ENCODE results near the gene NMNAT2. TPM values are rescaled to one million over a fixed set of nuclear protein-coding genes. Genes with fewer than 3 reads are reported as not detected.
A peak's percentile ranks its signal among the peaks of the same experiment; 100 is the strongest.

NMNAT2 gene
- total and polyA plus RNA-seq, 2 donors, result 0.23 to 0.28 TPM

DNA sequence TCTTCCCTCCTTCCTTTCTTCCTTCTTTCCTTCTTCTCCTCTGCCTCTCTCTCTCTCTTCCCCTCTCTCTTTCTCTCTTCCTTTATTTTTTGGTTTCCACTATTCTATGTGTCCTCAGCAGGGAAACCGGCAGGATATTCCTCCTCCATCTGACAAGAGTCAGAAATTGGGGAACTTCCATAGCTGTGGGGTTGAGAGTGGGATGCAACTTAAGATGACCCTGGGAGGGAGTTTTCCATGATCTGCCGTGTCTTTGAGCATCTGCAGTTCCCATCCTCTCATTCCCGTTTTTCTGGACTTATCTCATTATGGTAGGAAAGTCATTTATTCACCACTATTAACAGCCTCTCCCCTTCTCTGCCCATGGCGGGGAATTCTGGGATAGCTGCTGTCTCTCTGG is 98.6 kb downstream of the NMNAT2 start:
- H3K36me3 ChIP-seq (ENCODE audit: control insufficient read depth in 2 of 2, insufficient read depth in 2 of 2, low read length in 1 of 2), result no peaks in the 10 kb centered on the region
- no peaks in the 10 kb centered on the region for H3K9me3 ChIP-seq (ENCODE audit: control insufficient read depth in 2 of 2, insufficient read depth in 1 of 2, low read length in 1 of 2)
- H3K27ac ChIP-seq (ENCODE audit: low read depth in 1 of 2, low read length in 1 of 2), result no peak overlapping the region
- H3K4me3 ChIP-seq (ENCODE audit: low read length in 2 of 2), result no peak overlapping the region
- peaks cover 0 to 11% of the 10 kb centered on the region in 2 donors for H3K4me1 ChIP-seq (ENCODE audit: control insufficient read depth in 2 of 2, insufficient read depth in 2 of 2, low read length in 2 of 2)
- H3K27me3 ChIP-seq (ENCODE audit: control insufficient read depth in 2 of 2, insufficient read depth in 1 of 2, low read length in 1 of 2), result no peaks in the 10 kb centered on the region
- DNase-seq (ENCODE audit: low read depth in 6 of 9, low spot score in 9 of 9), result no peak
- 92% methylated on average over 4 of the region's 4 CpGs for WGBS

DNA sequence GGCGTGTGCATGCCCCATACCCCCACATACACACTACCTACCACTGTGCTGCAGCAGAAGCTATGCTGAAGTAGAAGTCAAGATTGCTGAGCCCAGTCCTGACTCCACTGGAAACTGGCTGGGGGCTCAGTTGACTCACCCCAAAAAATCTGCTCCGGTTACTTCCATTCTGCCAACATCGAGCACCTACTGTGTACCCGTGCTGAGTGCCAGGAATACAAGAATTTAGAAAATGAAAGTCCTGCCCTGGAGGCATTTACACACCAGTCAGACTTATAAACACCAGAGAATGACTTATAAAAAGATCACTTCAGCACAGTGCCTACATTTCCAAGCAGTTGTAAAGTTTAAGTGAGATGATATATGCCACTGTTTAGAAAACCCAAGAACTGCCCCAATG is 99.1 kb downstream of the NMNAT2 start:
- Histone ChIP-seq H3K4me3 (ENCODE audit: low read length in 2 of 2) (no peak overlapping the region), H3K4me1 (ENCODE audit: control insufficient read depth in 2 of 2, insufficient read depth in 2 of 2, low read length in 2 of 2) (peaks cover 0 to 11% of the 10 kb centered on the region in 2 donors), H3K36me3 (ENCODE audit: control insufficient read depth in 2 of 2, insufficient read depth in 2 of 2, low read length in 1 of 2) (no peaks in the 10 kb centered on the region), H3K27me3 (ENCODE audit: control insufficient read depth in 2 of 2, insufficient read depth in 1 of 2, low read length in 1 of 2) (no peaks in the 10 kb centered on the region), H3K9me3 (ENCODE audit: control insufficient read depth in 2 of 2, insufficient read depth in 1 of 2, low read length in 1 of 2) (no peaks in the 10 kb centered on the region), H3K27ac (ENCODE audit: low read depth in 1 of 2, low read length in 1 of 2) (no peak overlapping the region)
- WGBS, result 92% methylated on average over 4 of the region's 4 CpGs
- no peak for DNase-seq (ENCODE audit: low read depth in 6 of 9, low spot score in 9 of 9)

GRCh38 chr1:183318433-183318832 is 99.7 kb downstream of the NMNAT2 start:
- no peaks in the 10 kb centered on the region for H3K36me3 ChIP-seq (ENCODE audit: control insufficient read depth in 2 of 2, insufficient read depth in 2 of 2, low read length in 1 of 2)
- H3K27ac ChIP-seq (ENCODE audit: low read depth in 1 of 2, low read length in 1 of 2), result peak overlapping the region in 1 of 2 donors; percentile 82
- 72% methylated on average over 4 of the region's 4 CpGs for WGBS
- H3K9me3 ChIP-seq (ENCODE audit: control insufficient read depth in 2 of 2, insufficient read depth in 1 of 2, low read length in 1 of 2), result no peaks in the 10 kb centered on the region
- H3K4me3 ChIP-seq (ENCODE audit: low read length in 2 of 2), result no peak overlapping the region
- H3K27me3 ChIP-seq (ENCODE audit: control insufficient read depth in 2 of 2, insufficient read depth in 1 of 2, low read length in 1 of 2), result no peaks in the 10 kb centered on the region
- DNase-seq (ENCODE audit: low read depth in 6 of 9, low spot score in 9 of 9), result peak in 5 of 9 donors; percentile 2 to 39 (median 14)
- H3K4me1 ChIP-seq (ENCODE audit: control insufficient read depth in 2 of 2, insufficient read depth in 2 of 2, low read length in 2 of 2), result peaks cover 0 to 11% of the 10 kb centered on the region in 2 donors

GRCh38 chr1:183315991-183316758 is 102.0 kb downstream of the NMNAT2 start:
- no peaks in the 10 kb centered on the region for H3K27me3 ChIP-seq (ENCODE audit: control insufficient read depth in 2 of 2, insufficient read depth in 1 of 2, low read length in 1 of 2)
- H3K4me1 ChIP-seq (ENCODE audit: control insufficient read depth in 2 of 2, insufficient read depth in 2 of 2, low read length in 2 of 2), result peaks cover 0 to 11% of the 10 kb centered on the region in 2 donors
- H3K36me3 ChIP-seq (ENCODE audit: control insufficient read depth in 2 of 2, insufficient read depth in 2 of 2, low read length in 1 of 2), result no peaks in the 10 kb centered on the region
- DNase-seq (ENCODE audit: low read depth in 6 of 9, low spot score in 9 of 9), result no peak
- no peaks in the 10 kb centered on the region for H3K9me3 ChIP-seq (ENCODE audit: control insufficient read depth in 2 of 2, insufficient read depth in 1 of 2, low read length in 1 of 2)
- 81% methylated on average over 6 of the region's 6 CpGs for WGBS
- no peak overlapping the region for H3K4me3 ChIP-seq (ENCODE audit: low read length in 2 of 2)
- no peak overlapping the region for H3K27ac ChIP-seq (ENCODE audit: low read depth in 1 of 2, low read length in 1 of 2)

- no peak overlapping the region for H3K27ac ChIP-seq (ENCODE audit: low read depth in 1 of 2, low read length in 1 of 2)
- H3K36me3 ChIP-seq (ENCODE audit: control insufficient read depth in 2 of 2, insufficient read depth in 2 of 2, low read length in 1 of 2), result no peaks in the 10 kb centered on the region
- no peaks in the 10 kb centered on the region for H3K27me3 ChIP-seq (ENCODE audit: control insufficient read depth in 2 of 2, insufficient read depth in 1 of 2, low read length in 1 of 2)
- peaks cover 0 to 4% of the 10 kb centered on the region in 2 donors for H3K4me1 ChIP-seq (ENCODE audit: control insufficient read depth in 2 of 2, insufficient read depth in 2 of 2, low read length in 2 of 2)
- no peaks in the 10 kb centered on the region for H3K9me3 ChIP-seq (ENCODE audit: control insufficient read depth in 2 of 2, insufficient read depth in 1 of 2, low read length in 1 of 2)
- 95% methylated on average over 3 of the region's 3 CpGs for WGBS
- DNase-seq (ENCODE audit: low read depth in 6 of 9, low spot score in 9 of 9), result no peak
- no peak overlapping the region for H3K4me3 ChIP-seq (ENCODE audit: low read length in 2 of 2)
Measured at GRCh38 chr1:183313063-183313462, 105.1 kb downstream of the NMNAT2 start.

GRCh38 chr1:183310753-183311479 is 107.3 kb downstream of the NMNAT2 start:
- Histone ChIP-seq H3K4me1 (ENCODE audit: control insufficient read depth in 2 of 2, insufficient read depth in 2 of 2, low read length in 2 of 2) (no peaks in the 10 kb centered on the region), H3K36me3 (ENCODE audit: control insufficient read depth in 2 of 2, insufficient read depth in 2 of 2, low read length in 1 of 2) (no peaks in the 10 kb centered on the region), H3K4me3 (ENCODE audit: low read length in 2 of 2) (no peak overlapping the region), H3K27me3 (ENCODE audit: control insufficient read depth in 2 of 2, insufficient read depth in 1 of 2, low read length in 1 of 2) (no peaks in the 10 kb centered on the region), H3K9me3 (ENCODE audit: control insufficient read depth in 2 of 2, insufficient read depth in 1 of 2, low read length in 1 of 2) (no peaks in the 10 kb centered on the region), H3K27ac (ENCODE audit: low read depth in 1 of 2, low read length in 1 of 2) (peak overlapping the region in 1 of 2 donors; percentile 41)
- WGBS, result 90% methylated on average over 5 of the region's 5 CpGs
- no peak for DNase-seq (ENCODE audit: low read depth in 6 of 9, low spot score in 9 of 9)

- no peaks in the 10 kb centered on the region for H3K9me3 ChIP-seq (ENCODE audit: control insufficient read depth in 2 of 2, insufficient read depth in 1 of 2, low read length in 1 of 2)
- no peak overlapping the region for H3K27ac ChIP-seq (ENCODE audit: low read depth in 1 of 2, low read length in 1 of 2)
- 93% methylated on average over 4 of the region's 4 CpGs for WGBS
- H3K4me3 ChIP-seq (ENCODE audit: low read length in 2 of 2), result no peak overlapping the region
- no peaks in the 10 kb centered on the region for H3K36me3 ChIP-seq (ENCODE audit: control insufficient read depth in 2 of 2, insufficient read depth in 2 of 2, low read length in 1 of 2)
- no peaks in the 10 kb centered on the region for H3K27me3 ChIP-seq (ENCODE audit: control insufficient read depth in 2 of 2, insufficient read depth in 1 of 2, low read length in 1 of 2)
- H3K4me1 ChIP-seq (ENCODE audit: control insufficient read depth in 2 of 2, insufficient read depth in 2 of 2, low read length in 2 of 2), result no peaks in the 10 kb centered on the region
- no peak for DNase-seq (ENCODE audit: low read depth in 6 of 9, low spot score in 9 of 9)
Measured at GRCh38 chr1:183308719-183309118, 109.5 kb downstream of the NMNAT2 start.

DNA sequence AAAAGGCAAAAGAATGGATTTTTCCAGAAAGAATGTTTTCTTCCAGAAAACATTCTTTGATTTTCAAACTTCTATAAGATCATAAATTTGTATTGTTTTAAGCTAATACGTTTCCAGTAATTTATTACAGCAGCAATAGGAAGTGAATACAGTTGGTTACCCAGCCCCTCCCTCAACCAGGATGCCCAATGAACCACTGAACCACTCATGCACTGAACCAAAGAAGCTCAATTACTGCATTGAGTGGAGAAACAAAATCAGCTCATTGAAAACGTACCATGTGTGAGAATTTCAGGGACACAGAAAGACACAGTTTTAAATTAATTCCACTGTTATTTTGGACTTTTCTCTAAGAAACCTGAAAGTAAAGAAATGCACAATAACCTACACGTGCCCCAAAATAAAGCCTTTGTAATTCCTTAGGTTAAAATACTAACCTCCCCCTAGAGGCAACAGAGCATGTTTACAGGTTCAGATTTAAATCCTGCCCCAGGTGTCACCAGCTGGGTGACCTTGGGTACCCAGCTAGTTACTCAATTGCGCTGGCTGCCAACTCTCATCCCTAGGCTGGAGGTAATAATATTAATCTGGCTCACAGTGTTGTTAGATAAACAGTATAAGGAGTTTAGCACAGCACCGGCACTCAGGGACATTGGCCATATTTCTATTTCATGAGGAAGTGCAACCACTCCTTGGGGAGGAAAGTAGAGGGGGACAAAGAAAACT is 111.7 kb downstream of the NMNAT2 start:
- DNase-seq (ENCODE audit: low read depth in 6 of 9, low spot score in 9 of 9), result peak in 1 of 9 donors; percentile 5
- 61% methylated on average over 5 of the region's 5 CpGs for WGBS
- H3K4me3 ChIP-seq (ENCODE audit: low read length in 2 of 2), result no peak overlapping the region

More for the DNA sequence above, 111.7 kb downstream of the NMNAT2 start:
- H3K27ac ChIP-seq (ENCODE audit: low read depth in 1 of 2, low read length in 1 of 2), result no peak overlapping the region
- H3K36me3 ChIP-seq (ENCODE audit: control insufficient read depth in 2 of 2, insufficient read depth in 2 of 2, low read length in 1 of 2), result no peaks in the 10 kb centered on the region
- no peaks in the 10 kb centered on the region for H3K4me1 ChIP-seq (ENCODE audit: control insufficient read depth in 2 of 2, insufficient read depth in 2 of 2, low read length in 2 of 2)
- H3K27me3 ChIP-seq (ENCODE audit: control insufficient read depth in 2 of 2, insufficient read depth in 1 of 2, low read length in 1 of 2), result no peaks in the 10 kb centered on the region
- no peaks in the 10 kb centered on the region for H3K9me3 ChIP-seq (ENCODE audit: control insufficient read depth in 2 of 2, insufficient read depth in 1 of 2, low read length in 1 of 2)

All from thymus (tissue), 11 donors.